Colonic mucosa (tissue), 4 donors: Measurements from ENCODE around the gene SLC5A10. TPM values are rescaled to one million over a fixed set of nuclear protein-coding genes. Genes with fewer than 3 reads are reported as not detected.
"Not testable (repeated sequence)": the region's sequence is repeated elsewhere in the genome, so short reads cannot be mapped to it uniquely, and the experiment has no call there.

Source experiments
- DNase-seq: peaks from one replicate; pipeline ENCODE4 v3.0.0-alpha.2; 2020
- H3K27ac ChIP-seq: fragments of 200-600 bp; one replicate; pipeline ENCODE4 v1.8.0; 2021
- H3K27me3 ChIP-seq: fragments of 200-600 bp; one replicate; pipeline ENCODE4 v1.8.0; 2021
- H3K36me3 ChIP-seq: fragments of 200-600 bp; one replicate; pipeline ENCODE4 v1.8.0; 2021
- H3K4me1 ChIP-seq: fragments of 200-600 bp; one replicate; pipeline ENCODE4 v1.8.0; 2021; ENCODE audit warnings: mild to moderate bottlenecking
- H3K4me3 ChIP-seq: fragments of 200-600 bp; one replicate; pipeline ENCODE4 v1.8.0; 2021
- H3K9ac ChIP-seq, 2 donors: one replicate each; pipeline ENCODE4 v1.7.0; 2013; ENCODE audit warnings: control low read depth in 2 of 2, low read depth in 2 of 2, low read length in 2 of 2
- H3K9me3 ChIP-seq: fragments of 200-600 bp; one replicate; pipeline ENCODE4 v1.8.0; 2021
- CTCF ChIP-seq: fragments of 200-600 bp; IDR thresholded peaks from one replicate; pipeline ENCODE4 v1.8.0; 2022; ENCODE audit warnings: antibody characterized with exemption, mild to moderate bottlenecking
- intact Hi-C: fragments of 100-400 bp; cut with DNase I; formaldehyde crosslinking; loops from one replicate; pipeline ENCODE4 v1.14.1; 2022
- total RNA-seq, 2 donors: library from RNA; stranded (reverse); fragmentation: NEBNext Ultra II Directional in 1 of 2; extraction: Animal tissue kit (Norgen Biotek cat#: 25700) in 1 of 2; gene quantifications; one replicate each; pipeline ENCODE4 v1.2.1, GENCODE V29; 2021
- donor health status: healthy.
- donor health status: DM: no; HTN: no; CAD: no.
- donor health status: DM: no; HTN: no; CAD: no.

SLC5A10 gene
- total RNA-seq, 2 donors from 2014 or later, result 0.16 TPM; not detected in 1

GRCh38 chr17:18953231-18953728 is 1.3 kb downstream of the SLC5A10 start:
- no peak for DNase-seq
- intact Hi-C loops, result loop anchor here (10.0 kb wide), 1 partner anchor 138 kb away; no protein-coding TSS in a partner anchor

GRCh38 chr17:18954321-18954720 is 2.4 kb downstream of the SLC5A10 start:
- H3K4me3 ChIP-seq, result no peak overlapping the region
- H3K9ac ChIP-seq, result no peak overlapping the region
- no peak overlapping the region for H3K27ac ChIP-seq
- no peak for TF ChIP-seq CTCF
- H3K27me3 ChIP-seq, result no peaks in the 10 kb centered on the region
- no peak for DNase-seq
- H3K36me3 ChIP-seq, result no peaks in the 10 kb centered on the region
- H3K9me3 ChIP-seq, result no peaks in the 10 kb centered on the region
- H3K4me1 ChIP-seq, result no peaks in the 10 kb centered on the region
- intact Hi-C loops, result loop anchor here (10.0 kb wide), 1 partner anchor 140 kb away; no protein-coding TSS in a partner anchor

More at GRCh38 chr17:18953231-18953728, 1.3 kb downstream of the SLC5A10 start:
- Histone ChIP-seq H3K9me3 (no peaks in the 10 kb centered on the region), H3K36me3 (no peaks in the 10 kb centered on the region), H3K4me3 (no peak overlapping the region), H3K9ac (no peak overlapping the region), H3K27me3 (no peaks in the 10 kb centered on the region), H3K4me1 (no peaks in the 10 kb centered on the region), H3K27ac (no peak overlapping the region)
- TF ChIP-seq CTCF, result no peak

GRCh38 chr17:18955009-18955408 is 3.0 kb downstream of the SLC5A10 start:
- no peak for TF ChIP-seq CTCF
- Histone ChIP-seq H3K4me1 (no peaks in the 10 kb centered on the region), H3K9me3 (no peaks in the 10 kb centered on the region), H3K36me3 (no peaks in the 10 kb centered on the region), H3K27me3 (no peaks in the 10 kb centered on the region), H3K4me3 (no peak overlapping the region), H3K27ac (no peak overlapping the region), H3K9ac (no peak overlapping the region)
- DNase-seq, result no peak
- intact Hi-C loops, result loop anchor here (10.0 kb wide), 1 partner anchor 140 kb away; no protein-coding TSS in a partner anchor

- not testable (repeated sequence) for H3K4me1 ChIP-seq, H3K36me3 ChIP-seq, DNase-seq, H3K9ac ChIP-seq, H3K27me3 ChIP-seq, H3K9me3 ChIP-seq, H3K4me3 ChIP-seq, H3K27ac ChIP-seq
- intact Hi-C loops, result loop anchor here (10.0 kb wide), 1 partner anchor 141 kb away; no protein-coding TSS in a partner anchor
Observed at GRCh38 chr17:18956021-18956420, 4.1 kb downstream of the SLC5A10 start.

GRCh38 chr17:18956581-18956980 is 4.6 kb downstream of the SLC5A10 start:
- no peak for TF ChIP-seq CTCF

GRCh38 chr17:18957831-18958230 is 5.9 kb downstream of the SLC5A10 start:
- Histone ChIP-seq H3K4me3 (no peak overlapping the region), H3K4me1 (no peaks in the 10 kb centered on the region), H3K9ac (no peak overlapping the region), H3K36me3 (no peaks in the 10 kb centered on the region), H3K27ac (no peak overlapping the region), H3K9me3 (no peaks in the 10 kb centered on the region), H3K27me3 (no peaks in the 10 kb centered on the region)
- intact Hi-C loops, result loop anchor here (10.0 kb wide), 1 partner anchor 143 kb away; no protein-coding TSS in a partner anchor
- no peak for TF ChIP-seq CTCF
- DNase-seq, result no peak

More at GRCh38 chr17:18956581-18956980, 4.6 kb downstream of the SLC5A10 start:
- intact Hi-C loops, result loop anchor here (10.0 kb wide), 1 partner anchor 142 kb away; no protein-coding TSS in a partner anchor
- Histone ChIP-seq H3K9ac (no peak overlapping the region), H3K4me1 (no peaks in the 10 kb centered on the region), H3K27me3 (no peaks in the 10 kb centered on the region), H3K4me3 (no peak overlapping the region), H3K36me3 (no peaks in the 10 kb centered on the region), H3K27ac (no peak overlapping the region), H3K9me3 (no peaks in the 10 kb centered on the region)
- DNase-seq, result no peak
